HEK293T (cell line): ENCODE data around the gene ATP9B.
"Not testable (repeated sequence)": the region's sequence is repeated elsewhere in the genome, so short reads cannot be mapped to it uniquely, and the experiment has no call there.

Experiments
- CTCF ChIA-PET: fragments of 350-600 bp; formaldehyde crosslinking; extraction: SDS; loops from one replicate; lab custom pipeline; 2021; ENCODE audit warnings: antibody characterized with exemption, inconsistent platforms; lab: Yijun Ruan, JAX
- POLR2A ChIA-PET: fragments of 350-600 bp; formaldehyde crosslinking; extraction: SDS; loops from one replicate; lab custom pipeline; 2020; ENCODE audit warnings: antibody characterized with exemption, inconsistent platforms; lab: Yijun Ruan, JAX
- DNase-seq: peaks from one replicate; pipeline ENCODE4 v3.0.0; 2012; ENCODE audit warnings: mixed read lengths; ENCODE audit errors: extremely low spot score
- ARNT ChIP-seq: fragments of 450-650 bp; IDR thresholded peaks from 2 replicates; pipeline ENCODE4 v1.6.1; 2017; ENCODE audit warnings: mild to moderate bottlenecking
- BHLHE40 ChIP-seq: fragments of 450-650 bp; IDR thresholded peaks from 2 replicates; pipeline ENCODE4 v1.6.1; 2016; ENCODE audit warnings: mild to moderate bottlenecking, moderate library complexity, borderline replicate concordance
- CTBP1 ChIP-seq: fragments of 450-650 bp; IDR thresholded peaks from 2 replicates; pipeline ENCODE4 v1.6.1; 2016; ENCODE audit warnings: borderline replicate concordance
- ELF4 ChIP-seq: fragments of 450-650 bp; IDR thresholded peaks from 2 replicates; pipeline ENCODE4 v1.6.1; 2017; ENCODE audit warnings: antibody characterized with exemption
- FOXA1 ChIP-seq: fragments of 450-650 bp; IDR thresholded peaks from 2 replicates; pipeline ENCODE4 v1.6.1; 2016; ENCODE audit warnings: mild to moderate bottlenecking
- FOXK2 ChIP-seq: fragments of 450-650 bp; IDR thresholded peaks from 2 replicates; pipeline ENCODE4 v1.6.1; 2016; ENCODE audit warnings: mild to moderate bottlenecking
- FOXM1 ChIP-seq: fragments of 450-650 bp; IDR thresholded peaks from 2 replicates; pipeline ENCODE4 v1.6.1; 2017; ENCODE audit warnings: mild to moderate bottlenecking, borderline replicate concordance
- HDGF ChIP-seq: fragments of 450-650 bp; IDR thresholded peaks from 2 replicates; pipeline ENCODE4 v1.6.1; 2017; ENCODE audit warnings: antibody characterized with exemption, borderline replicate concordance
- L3MBTL2 ChIP-seq: fragments of 450-650 bp; conservative IDR thresholded peaks from 2 replicates; pipeline ENCODE4 v1.6.1; 2016; ENCODE audit warnings: mild to moderate bottlenecking
- LEF1 ChIP-seq: fragments of 450-650 bp; IDR thresholded peaks from 2 replicates; pipeline ENCODE4 v1.6.1; 2017; ENCODE audit warnings: mild to moderate bottlenecking, borderline replicate concordance
- NFRKB ChIP-seq: fragments of 450-650 bp; IDR thresholded peaks from 2 replicates; pipeline ENCODE4 v1.6.1; 2016; ENCODE audit warnings: mild to moderate bottlenecking, moderate library complexity
- SP1 ChIP-seq: fragments of 450-650 bp; IDR thresholded peaks from 2 replicates; pipeline ENCODE4 v1.6.1; 2017
- SUZ12 ChIP-seq: fragments of 450-650 bp; IDR thresholded peaks from 2 replicates; pipeline ENCODE4 v1.6.1; 2016; ENCODE audit warnings: mild to moderate bottlenecking
- TARDBP ChIP-seq: fragments of 450-650 bp; IDR thresholded peaks from 2 replicates; pipeline ENCODE4 v1.6.1; 2016
- ZNF384 ChIP-seq: fragments of 450-650 bp; IDR thresholded peaks from 2 replicates; pipeline ENCODE4 v1.6.1; 2016
- TF ChIP-seq, protein P1 (sequence below): fragments of 450-650 bp; IDR thresholded peaks from 2 replicates; pipeline ENCODE4 v1.6.1; 2016

The ATP9B gene

DNA sequence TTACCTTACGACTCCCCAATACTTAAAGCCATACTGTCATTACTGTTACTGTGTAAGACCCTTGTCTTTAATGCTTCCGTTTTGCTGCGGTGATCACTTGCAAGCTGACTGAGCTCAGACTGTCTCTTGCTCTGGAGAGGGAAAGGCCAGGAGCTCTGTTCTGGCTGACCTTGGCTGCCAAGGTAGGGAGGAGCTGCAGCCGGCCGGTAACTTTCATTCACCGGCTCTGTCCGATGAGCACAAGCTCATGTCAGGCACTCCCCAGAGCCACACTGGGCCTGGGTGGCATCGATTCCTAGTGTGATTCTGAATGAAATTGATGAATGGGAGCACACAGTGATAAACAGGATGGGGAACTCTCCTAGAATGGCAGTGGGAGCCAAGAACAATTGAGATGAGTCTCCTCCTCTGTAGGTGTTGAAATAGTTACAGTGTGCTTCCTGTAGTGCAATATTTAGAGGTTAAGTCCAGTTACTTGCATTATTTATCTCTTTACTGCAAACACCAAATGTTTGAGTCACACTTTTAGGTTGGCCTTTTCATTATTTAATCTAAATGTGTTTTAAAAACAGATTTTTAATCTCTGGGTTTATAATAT is 100.9 kb downstream of the ATP9B start:
- CTCF ChIA-PET = no interaction called here
- no peak for DNase-seq
- POLR2A ChIA-PET = no interaction called here
- TF ChIP-seq NFRKB = no peak
- no peak for TF ChIP-seq LEF1
- TF ChIP-seq L3MBTL2 = no peak
- TF ChIP-seq FOXM1 = no peak
- no peak for TF ChIP-seq ZNF384

DNA sequence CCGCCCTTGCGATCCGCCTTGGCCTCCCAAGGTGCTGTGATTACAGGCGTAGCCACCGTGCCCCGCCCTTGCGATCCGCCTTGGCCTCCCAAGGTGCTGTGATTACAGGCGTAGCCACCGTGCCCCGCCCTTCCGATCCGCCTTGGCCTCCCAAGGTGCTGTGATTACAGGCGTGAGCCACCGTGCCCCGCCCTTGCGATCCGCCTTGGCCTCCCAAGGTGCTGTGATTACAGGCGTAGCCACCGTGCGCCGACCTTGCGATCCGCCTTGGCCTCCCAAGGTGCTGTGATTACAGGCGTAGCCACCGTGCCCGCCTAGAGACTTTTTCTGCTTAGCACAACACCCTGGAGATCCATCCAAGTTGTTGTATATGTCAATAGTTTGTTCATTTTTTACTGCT is 103.1 kb downstream of the ATP9B start:
- CTCF ChIA-PET, POLR2A ChIA-PET, DNase-seq: not testable (repeated sequence)

- CTCF ChIA-PET = no interaction called here
- POLR2A ChIA-PET = no interaction called here
- TF ChIP-seq FOXM1 = no peak
- no peak for TF ChIP-seq ARNT
- no peak for TF ChIP-seq HDGF
- no peak for TF ChIP-seq NFRKB
- no peak for TF ChIP-seq BHLHE40
- TF ChIP-seq TARDBP = no peak
- TF ChIP-seq CTBP1 = no peak
- no peak for TF ChIP-seq ELF4
- TF ChIP-seq, protein P1, sequence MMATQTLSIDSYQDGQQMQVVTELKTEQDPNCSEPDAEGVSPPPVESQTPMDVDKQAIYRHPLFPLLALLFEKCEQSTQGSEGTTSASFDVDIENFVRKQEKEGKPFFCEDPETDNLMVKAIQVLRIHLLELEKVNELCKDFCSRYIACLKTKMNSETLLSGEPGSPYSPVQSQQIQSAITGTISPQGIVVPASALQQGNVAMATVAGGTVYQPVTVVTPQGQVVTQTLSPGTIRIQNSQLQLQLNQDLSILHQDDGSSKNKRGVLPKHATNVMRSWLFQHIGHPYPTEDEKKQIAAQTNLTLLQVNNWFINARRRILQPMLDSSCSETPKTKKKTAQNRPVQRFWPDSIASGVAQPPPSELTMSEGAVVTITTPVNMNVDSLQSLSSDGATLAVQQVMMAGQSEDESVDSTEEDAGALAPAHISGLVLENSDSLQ = no peak
- no peak for TF ChIP-seq SP1
- TF ChIP-seq FOXA1 = no peak
- TF ChIP-seq FOXK2 = no peak
- TF ChIP-seq L3MBTL2 = no peak
- TF ChIP-seq ZNF384 = no peak
- no peak for DNase-seq
These were observed 104.5 kb downstream of the ATP9B start for GRCh38 chr18:79173742-79174141.

DNA sequence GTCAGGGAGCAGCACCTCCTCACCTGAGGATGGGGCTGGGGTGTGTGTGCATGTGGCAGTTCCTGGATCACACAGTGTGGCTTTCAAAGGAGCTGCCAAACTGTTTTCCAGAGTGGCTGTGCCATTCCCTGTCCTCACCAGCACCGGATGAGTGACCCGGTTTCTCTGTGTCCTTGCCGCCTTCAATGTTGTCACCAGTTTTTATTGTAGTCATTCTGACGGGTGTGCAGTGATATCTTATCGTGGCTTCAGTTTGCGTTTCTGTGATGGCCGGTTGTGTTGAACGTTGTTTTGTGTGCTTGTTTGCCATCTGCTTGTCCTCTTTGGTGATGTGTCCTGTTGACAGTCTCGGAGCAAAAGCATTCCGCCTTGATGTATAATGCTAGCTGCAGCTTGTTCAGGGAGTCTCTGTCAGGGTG is 108.9 kb downstream of the ATP9B start:
- CTCF ChIA-PET = no interaction called here
- DNase-seq = no peak
- TF ChIP-seq TARDBP (no peak), ZNF384 (no peak), CTBP1 (no peak), HDGF (no peak), NFRKB (no peak), ARNT (no peak), L3MBTL2 (no peak), FOXK2 (no peak), LEF1 (no peak), SUZ12 (no peak), SP1 (no peak), FOXM1 (no peak)
- POLR2A ChIA-PET = no interaction called here

- CTCF ChIA-PET = no interaction called here
These were observed 113.0 kb downstream of the ATP9B start for GRCh38 chr18:79182047-79182713.

DNA sequence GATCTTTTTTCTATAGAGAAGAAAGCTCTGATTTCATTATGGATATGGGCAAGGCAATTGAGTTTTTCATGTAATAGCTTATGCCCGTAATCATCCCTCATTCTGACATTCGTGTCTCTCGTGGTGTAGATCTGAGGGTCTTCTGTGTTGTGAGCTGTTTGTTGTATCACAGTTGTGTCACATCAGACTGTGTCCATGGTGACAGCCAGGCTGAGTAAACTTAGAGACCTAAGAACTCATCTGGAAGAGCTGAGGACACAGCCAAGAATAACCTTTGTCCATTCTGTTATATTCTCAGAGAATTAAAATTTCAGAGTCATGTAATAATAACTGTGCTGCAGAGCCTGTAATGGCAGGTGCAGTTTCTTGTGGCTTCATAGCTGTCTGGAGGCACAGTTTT is 116.5 kb downstream of the ATP9B start:
- TF ChIP-seq L3MBTL2 = no peak
- no peak for TF ChIP-seq FOXA1
- no peak for TF ChIP-seq BHLHE40
- TF ChIP-seq NFRKB = no peak
- no peak for TF ChIP-seq ELF4
- TF ChIP-seq HDGF = no peak
- no peak for TF ChIP-seq ZNF384
- TF ChIP-seq FOXM1 = no peak
- TF ChIP-seq LEF1 = no peak
- no peak for TF ChIP-seq FOXK2
- no peak for TF ChIP-seq CTBP1
- TF ChIP-seq ARNT = no peak
- TF ChIP-seq SP1 = no peak
- TF ChIP-seq SUZ12 = no peak
- TF ChIP-seq, protein P1 = no peak
- no peak for DNase-seq
- ChIA-PET POLR2A (no interaction called here), CTCF (no interaction called here)

More at GRCh38 chr18:79182047-79182713, 113.0 kb downstream of the ATP9B start:
- DNase-seq = no peak
- no peak for TF ChIP-seq LEF1
- TF ChIP-seq, protein P1 = no peak
- POLR2A ChIA-PET = no interaction called here

- DNase-seq = no peak
- ChIA-PET POLR2A (no interaction called here), CTCF (no interaction called here)
- no peak for TF ChIP-seq FOXA1
- TF ChIP-seq HDGF = no peak
- TF ChIP-seq, protein P1 = no peak
- no peak for TF ChIP-seq BHLHE40
- TF ChIP-seq ELF4 = no peak
- no peak for TF ChIP-seq SUZ12
- no peak for TF ChIP-seq ZNF384
- no peak for TF ChIP-seq NFRKB
- no peak for TF ChIP-seq L3MBTL2
- no peak for TF ChIP-seq FOXM1
- TF ChIP-seq LEF1 = no peak
- no peak for TF ChIP-seq FOXK2
- TF ChIP-seq CTBP1 = no peak
- TF ChIP-seq ARNT = no peak
- no peak for TF ChIP-seq SP1
These were observed 117.5 kb downstream of the ATP9B start for GRCh38 chr18:79186649-79187048.
